D721Med (cell line): ENCODE measurements around the gene NANS.
"Not testable (repeated sequence)": the region's sequence is repeated elsewhere in the genome, so short reads cannot be mapped to it uniquely, and the experiment has no call there.

Experiments
- DNase-seq: peaks from one replicate; pipeline ENCODE4 v3.0.0; 2011; ENCODE audit warnings: low spot score; ENCODE audit not compliant: insufficient read length
- FAIRE-seq: peaks from 2 replicates; lab custom pipeline; 2011; peaks lifted over from hg19 to GRCh38; lab: Jason Lieb, UNC
- TF ChIP-seq, protein P1 (sequence below): IDR thresholded peaks from 2 replicates; pipeline ENCODE4 v1.5.1; 2012; ENCODE audit warnings: mild to moderate bottlenecking, control low read depth; ENCODE audit not compliant: insufficient read depth; ENCODE audit errors: missing control alignments

Gene NANS

GRCh38 chr9:98066235-98066634 is 9.7 kb downstream of the NANS start:
- TF ChIP-seq, protein P1, sequence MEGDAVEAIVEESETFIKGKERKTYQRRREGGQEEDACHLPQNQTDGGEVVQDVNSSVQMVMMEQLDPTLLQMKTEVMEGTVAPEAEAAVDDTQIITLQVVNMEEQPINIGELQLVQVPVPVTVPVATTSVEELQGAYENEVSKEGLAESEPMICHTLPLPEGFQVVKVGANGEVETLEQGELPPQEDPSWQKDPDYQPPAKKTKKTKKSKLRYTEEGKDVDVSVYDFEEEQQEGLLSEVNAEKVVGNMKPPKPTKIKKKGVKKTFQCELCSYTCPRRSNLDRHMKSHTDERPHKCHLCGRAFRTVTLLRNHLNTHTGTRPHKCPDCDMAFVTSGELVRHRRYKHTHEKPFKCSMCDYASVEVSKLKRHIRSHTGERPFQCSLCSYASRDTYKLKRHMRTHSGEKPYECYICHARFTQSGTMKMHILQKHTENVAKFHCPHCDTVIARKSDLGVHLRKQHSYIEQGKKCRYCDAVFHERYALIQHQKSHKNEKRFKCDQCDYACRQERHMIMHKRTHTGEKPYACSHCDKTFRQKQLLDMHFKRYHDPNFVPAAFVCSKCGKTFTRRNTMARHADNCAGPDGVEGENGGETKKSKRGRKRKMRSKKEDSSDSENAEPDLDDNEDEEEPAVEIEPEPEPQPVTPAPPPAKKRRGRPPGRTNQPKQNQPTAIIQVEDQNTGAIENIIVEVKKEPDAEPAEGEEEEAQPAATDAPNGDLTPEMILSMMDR, result no peak
- no peak for FAIRE-seq
- DNase-seq, result no peak

- FAIRE-seq (no peak), DNase-seq (no peak)
- TF ChIP-seq, protein P1, result no peak
Measured at GRCh38 chr9:98067184-98067583, 10.7 kb downstream of the NANS start.

- TF ChIP-seq, protein P1, result no peak
- DNase-seq, result no peak
- no peak for FAIRE-seq
Measured at GRCh38 chr9:98069551-98069950, 13.0 kb downstream of the NANS start.

DNA sequence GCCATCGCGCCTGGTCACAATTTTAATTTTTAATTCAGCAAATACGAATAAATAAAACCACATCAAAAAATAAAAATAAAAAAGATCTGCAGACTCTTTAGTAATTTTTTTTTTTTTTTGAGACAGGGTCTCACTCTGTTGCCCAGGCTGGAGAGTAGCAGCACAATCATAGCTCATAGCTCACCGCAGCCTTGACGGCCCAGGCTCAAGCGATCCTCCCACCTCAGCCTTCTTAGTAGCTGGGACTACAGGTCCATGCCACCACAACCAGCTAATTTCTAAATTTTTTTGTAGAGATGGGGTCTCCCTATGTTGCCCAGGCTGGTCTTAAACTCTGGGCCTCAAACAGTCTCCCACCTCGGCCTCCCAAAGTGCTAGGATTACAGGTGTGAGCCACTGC is 14.2 kb downstream of the NANS start:
- DNase-seq (no peak), FAIRE-seq (no peak)
- TF ChIP-seq, protein P1, result no peak

DNA sequence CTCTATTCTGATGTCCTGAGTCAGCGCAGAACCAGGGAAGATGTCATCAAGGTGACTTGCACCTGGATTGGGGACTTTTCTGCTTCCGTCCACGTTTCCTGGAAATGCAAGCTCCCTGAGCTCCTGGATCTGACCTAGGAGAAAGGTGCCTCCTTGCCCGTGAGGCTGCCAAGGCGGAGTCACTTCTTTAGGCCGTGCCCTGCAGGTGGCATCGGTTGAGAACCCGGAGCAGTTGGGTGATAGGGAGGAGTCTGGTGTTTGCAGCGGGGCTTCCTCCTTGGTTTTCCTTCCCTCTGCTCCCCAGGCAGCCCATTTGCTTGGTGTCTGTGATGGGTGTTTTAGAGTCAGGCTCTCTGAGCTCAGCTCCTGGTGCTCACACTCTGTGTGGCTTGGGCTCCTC is 15.2 kb downstream of the NANS start:
- TF ChIP-seq, protein P1, result no peak
- FAIRE-seq, result no peak
- DNase-seq, result no peak

- TF ChIP-seq, protein P1, result peak; percentile 89
- FAIRE-seq (no peak), DNase-seq (no peak)
Measured at GRCh38 chr9:98074115-98074990, 17.8 kb downstream of the NANS start.

DNA sequence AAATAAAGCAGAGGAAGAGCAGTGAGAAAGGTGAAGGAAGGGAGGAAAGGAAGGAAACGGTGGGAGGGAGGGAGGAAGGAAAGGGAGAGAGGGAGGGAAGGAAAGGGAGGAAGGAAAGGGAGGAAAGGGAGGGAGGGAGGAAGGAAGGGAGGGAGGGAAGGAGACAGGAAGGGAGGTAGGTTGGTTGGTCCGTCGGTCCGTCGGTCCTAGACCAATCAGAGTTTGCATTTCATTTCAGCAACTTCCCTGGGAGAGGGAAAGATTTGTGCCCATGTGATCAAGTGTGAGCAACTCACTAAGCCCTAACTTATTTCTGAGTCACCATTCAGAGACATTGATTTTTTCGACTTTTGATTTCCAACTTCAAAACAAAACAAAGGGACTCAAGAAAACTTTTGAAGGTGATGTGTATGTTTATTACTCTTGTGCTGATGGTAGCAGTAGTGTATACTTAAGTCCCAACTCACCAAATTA is 18.8 kb downstream of the NANS start:
- FAIRE-seq (no peak), DNase-seq (no peak)
- TF ChIP-seq, protein P1, result no peak

- not testable (repeated sequence) for DNase-seq, FAIRE-seq
Measured at GRCh38 chr9:98076514-98076890, 20.0 kb downstream of the NANS start.
